Neural progenitor cell (in vitro differentiated cells): ENCODE data around the gene GABBR1.

ENCODE experiments used
- CTCF ChIP-seq: fragments of 200-600 bp; sonication (generic); IDR thresholded peaks from 2 replicates; pipeline ENCODE4 v1.5.1; 2017; ENCODE audit warnings: antibody characterized with exemption, mild to moderate bottlenecking
- EZH2 ChIP-seq: fragments of 200-600 bp; sonication (generic); IDR thresholded peaks from 2 replicates; pipeline ENCODE4 v1.6.1; 2017; ENCODE audit warnings: antibody characterized with exemption, mild to moderate bottlenecking, moderate library complexity
- EZH2phosphoT487 ChIP-seq: fragments of 200-600 bp; sonication (generic); IDR thresholded peaks from 2 replicates; pipeline ENCODE4 v1.6.1; 2017; ENCODE audit warnings: antibody characterized with exemption

GRCh38 chr6:29630315-29630714 lies 2.7 kb downstream of the GABBR1 start:
- TF ChIP-seq CTCF: no peak
- TF ChIP-seq EZH2phosphoT487: no peak
- no peak for TF ChIP-seq EZH2
